Measurements from ENCODE around the gene RAD17. TPM values are rescaled to one million over a fixed set of nuclear protein-coding genes. Genes with fewer than 3 reads are reported as not detected.
A peak's percentile ranks its signal among the peaks of the same experiment; 100 is the strongest.
"Not testable (repeated sequence)": the region's sequence is repeated elsewhere in the genome, so short reads cannot be mapped to it uniquely, and the experiment has no call there.

RAD17 gene, protein sequence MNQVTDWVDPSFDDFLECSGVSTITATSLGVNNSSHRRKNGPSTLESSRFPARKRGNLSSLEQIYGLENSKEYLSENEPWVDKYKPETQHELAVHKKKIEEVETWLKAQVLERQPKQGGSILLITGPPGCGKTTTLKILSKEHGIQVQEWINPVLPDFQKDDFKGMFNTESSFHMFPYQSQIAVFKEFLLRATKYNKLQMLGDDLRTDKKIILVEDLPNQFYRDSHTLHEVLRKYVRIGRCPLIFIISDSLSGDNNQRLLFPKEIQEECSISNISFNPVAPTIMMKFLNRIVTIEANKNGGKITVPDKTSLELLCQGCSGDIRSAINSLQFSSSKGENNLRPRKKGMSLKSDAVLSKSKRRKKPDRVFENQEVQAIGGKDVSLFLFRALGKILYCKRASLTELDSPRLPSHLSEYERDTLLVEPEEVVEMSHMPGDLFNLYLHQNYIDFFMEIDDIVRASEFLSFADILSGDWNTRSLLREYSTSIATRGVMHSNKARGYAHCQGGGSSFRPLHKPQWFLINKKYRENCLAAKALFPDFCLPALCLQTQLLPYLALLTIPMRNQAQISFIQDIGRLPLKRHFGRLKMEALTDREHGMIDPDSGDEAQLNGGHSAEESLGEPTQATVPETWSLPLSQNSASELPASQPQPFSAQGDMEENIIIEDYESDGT
- 23.1 TPM for total RNA-seq

DNA sequence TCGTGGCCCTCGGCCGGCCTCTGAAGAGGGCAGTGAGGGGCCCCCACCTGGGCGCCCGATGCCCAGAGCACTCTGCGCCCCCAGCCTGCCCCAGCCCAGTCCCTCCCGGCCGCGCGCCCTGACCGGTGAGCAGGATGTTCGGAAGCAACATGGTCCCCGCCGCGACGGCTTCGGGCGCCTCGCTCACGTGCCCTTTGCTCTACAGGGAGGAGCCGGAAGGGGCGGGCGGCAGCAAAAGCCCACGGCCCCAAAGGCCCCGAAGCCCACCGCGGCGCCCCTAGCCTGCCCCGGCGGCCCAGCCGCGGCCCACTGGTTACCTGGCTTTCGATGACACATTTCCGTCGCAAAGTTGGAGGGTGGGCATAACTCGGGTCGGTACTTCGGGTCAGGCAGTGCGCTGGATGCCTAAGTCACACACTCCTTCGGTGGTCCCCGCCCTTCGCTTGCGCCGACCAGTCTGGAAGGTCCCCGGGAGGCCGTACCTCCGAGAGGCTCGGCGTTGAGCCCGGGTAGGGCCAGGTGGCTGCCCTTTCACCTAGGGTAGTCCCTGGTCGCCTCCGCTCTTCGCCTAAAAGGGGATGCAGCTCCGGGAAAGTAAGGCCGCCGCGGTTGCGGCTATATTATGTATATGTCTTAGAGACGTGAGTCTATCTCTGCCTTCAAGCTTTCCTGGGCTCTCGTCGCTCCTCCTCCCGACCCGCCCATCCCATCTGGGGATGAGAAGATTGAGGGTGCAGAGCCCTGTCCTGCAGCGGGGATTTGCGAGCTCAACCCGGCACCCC, at the start of gene RAD17, which contains the start of the genes AK6 and TAF9:
Gene RAD17 (plus strand): TSS at position 479 of the 782 bp plus-strand sequence. CDS start 2,391 bp downstream, outside the sequence.
Gene AK6 (minus strand): TSS at position 181 of the 782 bp plus-strand sequence. CDS start 30 bp downstream, at position 151.
Gene TAF9 (minus strand): TSS at position 181 of the 782 bp plus-strand sequence. CDS start 3,783 bp downstream, outside the sequence.
- DNase-seq (ENCODE audit: low spot score), result peak; percentile 91

DNA sequence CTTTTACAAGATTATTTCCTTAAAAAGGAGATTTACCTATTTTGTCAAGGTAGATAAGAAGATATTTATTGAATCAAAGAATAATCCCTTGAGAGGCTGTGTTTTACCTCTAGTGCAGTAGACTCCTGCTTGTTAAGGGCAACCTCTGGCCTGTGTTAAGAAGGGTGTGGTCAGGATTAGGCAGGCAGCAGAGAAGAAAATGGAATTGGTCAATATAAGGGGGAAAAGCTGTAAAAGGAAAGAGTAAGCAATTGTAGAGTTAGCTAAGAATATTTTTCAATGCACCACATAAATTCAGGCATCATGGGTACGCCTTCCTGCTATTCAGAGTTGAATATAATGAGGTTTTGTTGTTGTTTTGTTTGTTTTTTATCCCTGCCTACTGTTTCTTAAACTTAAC, 43.3 kb upstream of the RAD17 start:
- DNase-seq (ENCODE audit: low spot score), result no peak

DNA sequence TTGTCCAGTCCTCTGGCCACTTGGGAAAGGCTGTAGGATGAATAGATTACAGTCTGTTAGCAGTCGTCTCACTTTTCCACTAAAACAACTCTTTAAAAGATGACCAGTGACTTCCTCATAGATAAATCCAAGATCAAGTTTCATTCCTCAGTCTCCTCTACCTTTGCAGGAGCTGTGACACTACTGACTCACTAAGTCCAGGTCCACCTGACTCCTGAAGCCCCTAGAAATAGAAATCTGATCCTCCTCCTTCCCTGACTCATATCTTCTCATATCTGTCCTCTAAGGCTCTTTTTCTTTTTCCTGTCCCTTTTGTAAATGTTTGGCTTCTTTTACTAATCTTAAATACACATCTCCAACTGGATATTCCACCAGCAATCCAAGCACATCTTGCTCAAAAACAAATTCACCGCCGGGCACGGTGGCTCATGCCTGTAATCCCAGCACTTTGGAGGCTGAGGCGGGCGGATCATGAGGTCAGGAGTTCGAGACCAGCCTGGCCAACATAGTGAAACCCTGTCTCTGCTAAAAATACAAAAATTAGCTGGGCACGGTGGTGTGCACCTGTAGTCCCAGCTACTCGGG, 39.6 kb upstream of the RAD17 start:
- DNase-seq (ENCODE audit: low spot score), result no peak

DNA sequence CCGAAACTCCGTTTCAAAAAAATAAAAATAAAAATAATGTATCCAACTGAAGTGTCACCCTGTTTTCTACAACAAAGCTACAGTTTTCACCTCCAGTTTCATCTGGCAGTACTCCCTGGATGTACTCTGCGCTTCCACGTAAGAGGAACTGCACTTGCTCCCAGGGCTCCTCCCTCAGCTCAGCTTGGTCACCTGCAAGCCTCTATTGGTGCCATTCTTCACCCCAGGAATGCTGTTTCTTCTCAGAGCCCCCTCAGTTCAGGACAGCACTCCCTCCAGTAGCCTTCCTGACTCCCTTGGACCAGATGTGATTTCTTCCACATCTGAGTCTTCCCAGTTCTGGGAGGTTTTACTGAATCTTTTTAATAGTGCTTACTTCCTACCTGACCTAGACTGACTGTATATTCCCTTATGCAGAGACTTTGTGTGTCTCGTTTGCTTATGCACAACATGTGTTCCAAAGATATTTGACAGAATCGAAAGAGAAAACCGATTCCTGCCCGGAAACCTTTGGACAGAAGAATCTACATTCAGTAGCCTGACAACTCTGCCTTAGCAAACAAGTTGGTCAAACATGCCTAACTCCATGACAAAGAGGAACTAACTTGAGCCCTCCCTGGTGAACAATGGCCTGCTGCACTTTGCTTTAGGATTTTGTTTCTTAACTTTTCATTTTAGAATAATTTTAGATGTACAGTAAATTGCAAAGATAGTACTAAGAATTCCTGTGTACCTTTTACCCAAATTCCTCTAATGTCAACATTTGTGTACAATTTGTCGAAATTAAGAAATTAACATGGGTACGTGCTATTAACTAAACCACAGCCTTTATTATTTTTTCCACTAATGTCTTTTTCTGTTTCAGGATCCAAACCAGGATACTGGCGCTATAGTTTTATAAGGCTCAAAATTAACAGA, 37.8 kb upstream of the RAD17 start:
- no peak for DNase-seq (ENCODE audit: low spot score)

DNA sequence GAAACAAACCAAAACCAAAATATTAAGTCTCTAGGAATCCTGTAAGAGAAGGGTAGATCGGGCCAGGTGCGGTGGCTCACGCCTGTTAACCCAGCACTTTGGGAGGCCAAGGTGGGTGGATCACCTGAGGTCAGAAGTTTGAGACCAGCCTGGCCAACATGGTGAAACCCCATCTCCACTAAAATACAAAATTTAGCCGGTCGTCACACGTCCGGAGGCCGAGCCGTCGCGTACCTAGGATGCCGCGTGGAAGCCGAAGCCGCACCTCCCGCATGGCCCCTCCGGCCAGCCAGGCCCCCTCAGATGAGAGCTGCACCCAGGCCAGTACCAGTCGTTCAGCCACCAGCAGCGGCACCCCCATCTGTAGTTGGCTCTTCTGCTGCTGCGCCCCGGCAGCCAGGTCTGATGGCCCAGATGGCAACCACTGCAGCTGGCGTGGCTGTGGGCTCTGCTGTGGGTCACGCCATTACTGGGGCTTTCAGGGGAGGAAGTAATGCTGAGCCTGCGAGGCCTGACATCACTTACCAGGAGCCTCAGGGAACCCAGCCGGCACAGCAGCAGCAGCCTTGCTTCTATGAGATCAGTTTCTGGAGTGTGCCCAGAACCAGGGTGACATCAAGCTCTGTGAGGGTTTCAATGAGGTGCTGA, 35.8 kb upstream of the RAD17 start:
- not testable (repeated sequence) for DNase-seq (ENCODE audit: low spot score)

DNA sequence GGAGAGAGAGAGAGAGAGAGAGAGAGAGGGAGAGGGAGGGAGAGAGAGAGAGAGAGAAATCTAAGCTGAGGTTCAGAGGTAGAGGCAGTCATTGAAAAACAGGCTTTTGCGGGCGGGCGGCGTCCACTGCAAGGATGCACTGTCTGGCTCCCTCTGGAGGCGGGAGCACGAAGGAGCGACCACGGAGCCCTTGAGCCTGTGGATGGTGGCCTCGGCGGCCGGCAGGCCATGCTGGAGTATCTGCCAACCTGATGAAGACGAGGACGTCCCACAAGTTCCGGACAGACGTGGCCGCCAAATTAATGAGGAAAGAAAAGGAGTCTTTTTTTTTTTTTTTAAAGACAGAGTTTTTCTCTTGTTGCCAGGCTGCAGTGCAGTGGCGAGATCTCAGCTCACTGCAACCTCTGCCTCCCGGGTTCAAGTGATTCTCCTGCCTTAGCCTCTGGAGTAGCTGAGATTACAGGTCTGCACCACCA, 34.8 kb upstream of the RAD17 start:
- peak; percentile 86 for DNase-seq (ENCODE audit: low spot score)

DNA sequence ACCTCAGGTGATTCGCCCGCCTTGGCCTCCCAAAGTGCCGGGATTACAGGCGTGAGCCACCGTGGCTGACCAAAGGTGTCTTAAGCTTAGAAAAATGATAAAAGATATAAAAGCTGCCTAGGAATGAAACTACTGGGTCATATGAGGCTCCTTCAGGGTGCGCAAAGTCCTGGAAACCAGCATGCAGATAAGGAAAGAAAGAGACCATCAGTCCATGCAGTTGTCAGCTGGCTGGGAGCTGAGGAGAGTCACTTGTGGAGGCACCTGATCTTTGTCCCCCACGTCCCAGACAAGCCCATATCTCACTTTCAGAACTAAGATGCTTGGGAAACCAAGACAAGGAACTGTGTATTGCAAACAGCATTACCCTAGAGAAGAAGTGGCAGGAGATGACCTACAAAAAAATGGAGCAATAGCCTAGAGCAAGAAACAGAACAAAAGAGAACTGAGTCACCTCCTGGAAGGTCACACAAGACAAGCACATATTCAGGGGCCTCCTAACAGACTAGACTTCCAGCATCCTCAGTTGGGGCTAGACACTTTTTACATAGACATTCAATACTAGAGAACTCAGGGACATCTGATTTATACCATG, 34.2 kb upstream of the RAD17 start:
- no peak for DNase-seq (ENCODE audit: low spot score)

DNA sequence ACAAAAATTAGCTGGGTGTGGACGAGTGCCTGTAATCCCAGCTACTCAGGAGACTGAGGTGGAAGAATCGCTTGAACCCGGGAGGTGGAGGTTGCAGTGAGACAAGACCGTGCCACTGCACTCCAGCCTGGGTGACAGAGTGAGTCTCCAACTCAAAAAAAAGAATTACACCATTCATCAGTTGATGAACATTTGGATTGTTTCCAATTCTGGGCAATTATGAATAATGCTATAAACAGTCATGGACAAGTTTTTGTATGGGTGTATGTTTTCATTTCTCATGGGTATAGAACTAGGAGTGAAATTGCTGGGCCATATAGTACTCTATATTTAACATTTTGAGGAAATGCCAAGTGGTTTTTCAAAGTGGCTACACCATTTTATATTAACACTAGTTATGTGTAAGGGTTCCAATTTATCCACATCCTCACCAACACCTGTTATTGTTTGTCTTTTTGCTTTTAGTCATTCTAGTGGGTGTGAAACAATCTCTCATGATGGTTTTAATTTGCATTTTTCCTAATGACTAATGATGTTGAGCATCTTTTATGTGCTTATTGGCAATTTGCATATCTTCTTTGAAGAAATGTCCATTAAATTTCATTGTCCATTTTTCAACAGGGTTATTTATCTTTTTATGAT, 28.0 kb upstream of the RAD17 start:
- DNase-seq (ENCODE audit: low spot score), result no peak

DNA sequence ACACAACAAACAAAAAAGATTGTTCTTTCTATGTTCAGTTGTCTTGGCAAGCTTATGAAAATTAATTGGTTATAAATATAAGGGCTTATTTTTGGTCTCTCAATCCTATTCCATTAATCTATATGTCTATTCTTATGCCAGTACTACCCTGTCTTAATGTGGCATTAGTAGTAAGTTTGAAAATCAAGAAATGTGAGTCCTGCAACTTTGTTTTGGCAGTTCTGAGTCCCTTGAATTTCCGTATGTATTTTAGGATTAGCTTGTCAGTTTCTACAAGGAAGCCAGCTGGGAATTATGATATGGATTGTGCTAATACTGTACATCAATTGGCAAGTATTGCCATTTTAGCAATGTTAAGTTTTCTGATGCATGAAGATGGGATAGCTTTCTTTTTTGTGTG, 26.5 kb upstream of the RAD17 start:
- DNase-seq (ENCODE audit: low spot score), result no peak

DNA sequence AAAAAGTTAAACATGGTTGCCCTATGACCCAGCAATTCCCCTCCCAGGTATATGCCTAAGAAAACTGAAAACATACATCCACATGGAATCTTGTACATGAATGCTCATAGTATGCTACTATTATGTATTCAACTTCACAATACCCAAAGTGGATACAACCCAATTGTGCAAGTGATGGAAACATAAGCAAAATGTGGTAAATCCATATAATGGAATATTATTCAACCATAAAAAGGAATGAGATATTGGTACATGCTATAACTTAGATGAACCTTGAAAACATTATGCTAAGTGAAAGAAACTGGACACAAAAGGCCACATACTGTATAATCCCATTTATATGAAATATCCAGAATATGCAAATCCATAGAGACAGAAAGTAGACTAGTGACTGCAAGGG, 19.0 kb upstream of the RAD17 start:
- DNase-seq (ENCODE audit: low spot score), result no peak

DNA sequence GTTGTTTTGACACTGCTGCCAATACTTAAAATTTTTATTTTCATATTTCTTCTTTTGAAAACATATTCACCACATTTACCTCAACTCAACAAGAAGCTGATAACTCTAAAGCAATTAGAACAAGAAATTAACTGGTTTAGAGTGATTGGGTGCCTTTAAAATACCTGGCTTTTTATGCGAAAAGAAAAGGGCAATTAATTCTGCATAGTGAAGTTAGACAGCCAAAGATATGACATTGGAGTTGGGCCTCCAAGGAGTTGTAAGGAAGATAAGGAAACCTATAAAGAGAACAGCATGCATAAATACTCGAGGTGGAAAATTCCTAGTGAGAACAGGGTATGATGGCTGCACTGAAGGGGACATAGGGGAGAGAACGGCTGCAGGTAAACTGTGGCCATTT, 9.9 kb upstream of the RAD17 start:
- no peak for DNase-seq (ENCODE audit: low spot score)

DNA sequence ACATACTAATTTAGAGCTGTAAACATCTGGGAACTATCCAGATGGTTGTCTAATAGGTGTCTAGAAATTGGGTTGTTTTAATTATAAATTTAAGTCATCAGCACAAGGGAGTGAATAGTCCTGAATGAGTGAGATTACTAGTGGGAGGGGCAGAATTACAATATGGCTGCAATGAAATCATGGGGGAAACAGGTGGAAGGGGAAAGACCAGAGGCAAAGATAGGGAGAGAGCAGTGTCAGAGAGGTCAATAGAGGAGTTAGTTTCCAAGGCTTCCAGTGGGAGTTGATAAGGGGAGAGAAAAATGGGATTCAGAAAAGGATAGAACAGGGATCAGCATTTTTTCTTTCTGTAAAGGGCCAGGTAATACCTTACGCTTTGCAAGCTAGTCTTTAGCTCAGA, 9.2 kb upstream of the RAD17 start:
- DNase-seq (ENCODE audit: low spot score), result no peak

DNA sequence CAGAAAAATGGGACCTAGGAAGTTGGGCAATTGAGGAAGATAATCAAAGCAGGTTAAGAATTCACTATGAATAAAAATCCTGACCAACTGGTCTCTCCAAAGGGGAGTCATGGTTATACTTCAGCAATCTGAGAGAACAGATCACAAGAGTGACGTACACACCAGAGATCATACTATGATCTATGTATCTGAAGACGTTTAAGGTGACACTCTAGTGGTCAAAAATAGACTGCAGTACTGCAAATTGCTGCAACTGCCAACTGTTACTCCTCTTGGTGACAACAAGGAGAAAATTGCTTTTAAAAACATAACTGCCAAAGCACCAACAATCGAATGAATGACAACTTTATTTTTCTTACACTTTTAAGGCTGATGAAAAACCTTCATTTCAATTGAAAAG, 5.2 kb upstream of the RAD17 start:
- DNase-seq (ENCODE audit: low spot score), result no peak

DNA sequence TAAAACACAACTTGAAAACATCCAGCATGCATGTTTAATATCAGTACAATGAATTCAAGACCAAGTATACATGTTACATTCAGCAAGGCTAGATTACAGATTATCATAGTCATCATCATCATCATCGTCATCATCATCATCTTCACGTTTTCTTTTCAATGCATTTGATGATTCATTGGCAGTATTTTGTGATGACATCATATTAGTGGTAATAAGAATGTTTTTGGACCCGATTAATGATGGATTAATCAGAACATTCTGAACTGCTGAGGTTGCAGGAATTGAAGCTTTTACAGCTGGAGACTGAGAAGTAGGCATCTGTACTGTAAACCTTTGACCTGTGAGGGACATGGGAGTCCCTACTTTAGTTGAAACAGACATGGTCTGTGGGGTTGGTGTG, 4.8 kb upstream of the RAD17 start:
- no peak for DNase-seq (ENCODE audit: low spot score)

DNA sequence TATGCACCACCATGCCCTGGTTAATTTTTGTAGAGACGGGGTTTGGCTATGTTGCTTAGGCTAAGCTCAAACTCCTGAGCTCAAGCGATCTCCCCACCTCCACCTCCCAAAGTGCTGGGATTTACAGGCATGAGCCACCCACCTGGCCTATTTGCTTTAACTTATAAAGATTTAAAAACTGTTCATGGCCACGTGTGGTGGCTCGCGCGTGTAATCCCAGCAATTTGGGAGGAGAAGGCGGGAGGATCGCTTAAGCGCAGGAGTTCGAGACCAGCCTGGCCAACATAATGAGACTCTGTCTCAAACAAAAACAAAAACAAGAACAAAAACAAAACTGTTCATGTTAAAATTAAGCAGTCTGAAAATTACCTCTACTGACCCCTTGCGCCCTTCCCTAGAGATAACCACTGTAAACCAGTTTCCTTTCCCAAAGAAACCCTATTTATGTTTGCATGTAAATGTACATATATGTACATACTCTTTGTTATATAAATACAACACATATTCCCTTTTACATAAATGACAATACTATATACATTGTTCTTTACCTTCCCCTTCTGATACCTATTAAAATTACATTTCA, 1.8 kb upstream of the RAD17 start:
- DNase-seq (ENCODE audit: low spot score), result no peak

DNA sequence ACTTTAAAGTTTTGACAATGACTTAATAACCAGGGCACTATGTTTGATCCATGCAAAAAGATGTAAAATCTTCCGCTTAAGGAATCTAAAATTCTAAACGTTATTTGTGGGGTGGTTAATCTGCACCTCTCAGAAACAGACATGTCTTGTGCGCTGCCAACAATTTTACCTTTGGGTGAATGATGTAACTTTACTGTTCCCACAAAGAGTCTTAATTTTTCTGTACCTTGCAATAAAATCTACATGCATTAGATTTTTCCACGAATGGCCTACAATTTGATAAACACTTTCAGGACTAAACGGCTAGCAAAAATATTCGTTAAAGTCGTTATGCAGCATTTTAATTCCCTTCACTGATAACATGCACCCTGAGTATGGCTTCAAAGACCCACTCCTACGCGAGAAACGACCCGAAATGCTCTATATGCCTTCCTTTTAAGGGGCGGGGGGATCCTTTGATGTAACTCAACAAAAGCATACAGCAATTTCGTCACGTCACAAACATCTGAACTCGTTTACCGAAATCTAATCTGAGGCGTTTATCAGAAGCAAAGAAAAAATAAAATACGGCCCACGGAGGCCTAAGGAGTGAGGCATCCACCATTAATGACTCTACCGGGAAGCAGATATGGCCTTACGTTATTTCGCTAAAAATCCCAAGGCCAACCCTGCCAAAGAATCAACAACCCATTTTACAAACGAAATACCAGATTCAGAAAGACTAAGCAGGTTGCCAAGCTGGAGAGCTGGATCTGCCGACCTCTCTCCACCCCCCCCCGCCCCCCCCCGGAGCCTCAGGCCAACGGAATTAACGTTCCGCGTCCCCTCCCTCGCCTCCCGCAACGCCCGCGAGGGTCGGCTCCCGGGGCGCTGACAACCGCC, 919 bp upstream of the RAD17 start:
- no peak for DNase-seq (ENCODE audit: low spot score)

DNA sequence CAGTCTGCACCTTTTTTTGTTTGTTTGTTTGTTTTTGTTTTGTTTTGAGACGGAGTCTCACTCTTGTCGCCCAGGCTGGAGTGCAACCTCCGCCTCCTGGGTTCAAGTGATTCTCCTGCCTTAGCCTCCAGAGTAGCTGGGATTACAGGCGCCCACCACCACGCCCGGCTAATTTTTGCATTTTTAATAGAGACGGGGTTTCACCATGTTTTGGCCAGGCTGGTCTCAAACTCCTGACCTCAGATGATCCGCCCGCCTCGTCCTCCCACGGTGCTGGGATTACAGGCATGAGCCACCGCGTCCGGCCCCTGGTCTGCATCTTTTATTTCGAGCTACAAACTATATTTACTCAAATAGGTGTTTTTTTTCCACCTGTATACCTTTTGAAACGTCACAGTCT, 717 bp downstream of the RAD17 start:
- not testable (repeated sequence) for DNase-seq (ENCODE audit: low spot score)

DNA sequence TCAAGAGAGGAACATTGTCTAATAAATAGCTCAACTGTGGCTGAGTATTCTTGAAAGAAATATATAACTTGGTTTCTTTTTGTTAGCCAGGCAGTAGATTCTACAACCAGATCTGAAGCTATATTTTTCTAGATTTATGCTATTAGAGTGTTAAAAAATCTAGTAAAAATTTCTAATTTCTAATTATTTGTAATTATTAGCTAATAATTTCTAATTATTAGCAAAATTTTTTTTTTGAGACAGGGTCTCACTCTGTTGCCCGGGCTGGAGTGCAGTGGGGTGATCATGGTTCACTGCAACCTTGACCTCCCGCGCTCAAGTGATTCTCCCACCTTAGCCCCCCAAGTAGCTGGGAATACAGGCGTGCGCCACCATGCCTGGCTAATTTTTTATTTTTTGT, 2.8 kb downstream of the RAD17 start:
- DNase-seq (ENCODE audit: low spot score), result no peak

Data from ureter (tissue), 1 donor.